ENCODE measurements around the gene GUCY2F.

Gene GUCY2F

DNA sequence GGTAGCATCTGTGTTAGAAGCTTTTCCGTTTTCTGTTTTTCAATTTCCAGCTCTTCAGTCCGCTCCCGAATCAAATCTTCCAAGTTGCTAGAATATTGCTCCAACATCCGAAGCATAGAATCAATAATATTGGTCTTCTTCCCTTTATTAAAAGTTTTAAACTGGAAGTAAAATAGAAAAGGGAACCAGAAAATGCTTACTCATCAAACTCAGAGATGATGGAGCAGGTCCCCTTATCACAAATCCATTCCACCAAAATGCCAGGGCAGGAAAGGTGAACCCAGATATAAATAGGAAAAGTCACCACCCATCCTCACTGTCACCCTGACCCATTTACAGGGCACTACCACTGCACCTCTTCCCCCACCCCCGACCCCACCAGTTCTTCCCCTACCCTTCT is 89.0 kb downstream of the GUCY2F start:
- no peak for DNase-seq

DNA sequence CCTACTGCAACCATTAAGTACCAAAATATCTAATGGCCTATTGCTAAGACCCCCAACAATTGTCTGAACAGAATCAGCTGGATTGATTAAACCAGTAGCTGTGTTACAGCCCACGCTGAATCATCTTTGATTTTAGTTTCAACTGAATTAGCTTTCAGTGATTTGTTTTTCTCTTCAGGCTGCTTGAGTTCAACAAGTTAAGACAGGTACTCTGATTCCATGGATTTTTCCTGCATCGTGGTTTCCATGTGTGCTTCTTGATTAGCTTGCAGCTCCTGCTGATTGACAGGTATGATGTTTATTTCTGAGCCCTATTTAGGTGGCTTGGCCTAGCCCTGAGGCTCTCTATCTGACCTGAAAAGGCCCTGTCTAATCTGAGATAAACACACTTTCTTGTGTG is 91.3 kb downstream of the GUCY2F start:
- DNase-seq: no peak

DNA sequence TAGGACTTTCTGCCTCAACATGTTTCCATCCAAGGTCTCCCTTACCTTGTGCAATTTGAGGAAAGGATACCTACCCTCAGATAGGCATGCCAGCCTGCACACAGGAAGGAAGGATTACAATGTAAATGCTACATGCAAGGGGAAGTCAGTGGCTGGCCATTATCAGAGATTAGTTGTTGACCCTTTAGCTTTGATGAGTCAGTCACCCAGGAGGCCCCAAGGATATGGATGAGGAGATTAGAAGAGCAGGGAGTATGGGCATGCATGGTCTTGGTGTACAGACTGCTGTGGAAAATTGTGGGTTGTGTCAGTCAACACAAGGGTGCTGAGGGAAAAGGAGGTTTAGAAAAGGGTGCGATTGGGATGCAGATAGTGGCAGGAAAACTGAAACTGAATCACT is 92.0 kb downstream of the GUCY2F start:
- DNase-seq: no peak

DNA sequence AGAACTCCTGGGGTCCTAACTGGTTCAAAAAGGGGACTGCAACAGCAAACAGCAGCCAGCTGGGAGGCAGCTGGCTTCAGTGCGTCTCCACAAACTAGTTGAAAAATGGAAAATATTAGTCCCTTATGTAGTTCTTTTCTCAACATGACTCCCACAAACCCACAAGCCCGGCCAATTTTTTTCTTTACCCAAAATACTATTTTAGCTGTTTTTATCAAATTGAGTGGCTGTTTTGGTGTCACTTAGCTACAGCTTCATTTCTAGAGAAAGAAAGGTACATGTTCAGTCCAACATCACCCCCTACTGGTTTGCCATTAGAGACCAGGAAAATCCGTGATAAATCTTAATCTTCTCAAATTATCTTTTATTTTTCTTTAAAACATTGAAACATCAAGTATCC is 97.2 kb downstream of the GUCY2F start:
- no peak for DNase-seq

DNA sequence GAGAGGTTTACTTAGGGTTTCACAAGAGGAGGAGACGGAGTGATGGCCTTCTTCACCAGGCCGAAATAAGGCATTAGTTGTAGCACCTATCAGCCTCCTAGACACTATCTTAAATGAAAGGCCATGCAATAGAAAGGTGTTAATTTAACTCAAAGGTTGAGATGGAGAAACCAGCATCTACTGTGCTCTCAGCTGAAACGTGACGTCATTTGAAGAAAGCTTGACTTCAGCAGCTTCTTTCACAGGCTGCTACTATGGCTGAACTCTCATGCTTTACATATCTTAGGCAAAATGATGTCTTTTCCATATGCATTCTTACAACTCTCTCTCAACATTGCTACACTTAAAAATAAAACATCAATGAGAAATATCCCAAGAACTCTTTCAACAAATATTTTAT is 99.6 kb downstream of the GUCY2F start:
- no peak for DNase-seq

DNA sequence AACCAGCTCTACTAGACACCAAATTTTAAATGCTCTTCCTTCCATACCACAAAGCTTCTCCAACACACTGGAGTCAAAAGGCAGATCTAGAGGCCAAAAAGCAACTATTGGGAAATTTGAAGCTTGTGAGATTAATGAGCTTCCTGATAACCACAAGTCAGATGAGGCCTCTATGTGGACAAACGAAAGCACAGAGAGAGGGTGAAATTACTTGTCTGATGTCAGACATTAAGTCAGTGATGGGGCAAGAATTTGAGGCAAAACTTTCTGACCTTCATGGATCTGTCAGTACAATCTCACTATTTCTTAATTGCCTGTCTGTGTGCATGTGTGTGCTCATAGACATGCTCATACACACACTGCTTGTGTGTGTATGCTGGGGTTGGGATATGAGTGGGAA is 103.6 kb downstream of the GUCY2F start:
- no peak for DNase-seq

DNA sequence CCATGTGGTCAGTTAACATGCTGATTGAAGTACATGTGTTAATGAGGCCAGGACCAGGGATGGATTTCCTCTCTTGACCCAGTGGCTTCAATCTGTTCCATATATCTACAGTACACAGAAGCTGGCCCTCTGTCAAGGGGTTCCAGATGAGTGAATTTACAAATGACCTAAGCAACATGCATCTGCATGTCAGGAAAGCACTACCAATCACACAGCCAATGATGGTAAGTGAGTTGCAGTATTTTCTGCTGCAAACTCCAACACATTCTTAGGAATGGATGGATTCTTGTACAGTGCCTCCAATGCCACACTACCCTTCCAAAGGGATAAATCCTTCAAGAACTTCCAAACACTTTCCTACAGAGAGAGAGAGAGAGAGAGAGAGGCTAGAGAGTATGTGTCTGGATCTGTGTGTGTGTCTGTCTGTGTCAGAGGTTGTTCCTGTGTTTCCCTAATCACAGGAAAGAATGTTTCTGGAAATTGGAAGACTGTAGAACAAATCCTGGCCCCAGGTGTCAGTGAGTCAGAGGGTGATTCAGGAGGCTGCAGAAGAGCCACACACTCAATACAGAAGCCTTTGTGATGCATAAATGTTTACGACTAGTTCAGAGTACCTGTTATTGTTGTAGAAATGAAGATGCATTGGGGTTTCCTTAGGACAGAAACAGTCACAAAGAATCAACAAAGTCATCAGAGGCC is 107.5 kb downstream of the GUCY2F start:
- DNase-seq: no peak

DNA sequence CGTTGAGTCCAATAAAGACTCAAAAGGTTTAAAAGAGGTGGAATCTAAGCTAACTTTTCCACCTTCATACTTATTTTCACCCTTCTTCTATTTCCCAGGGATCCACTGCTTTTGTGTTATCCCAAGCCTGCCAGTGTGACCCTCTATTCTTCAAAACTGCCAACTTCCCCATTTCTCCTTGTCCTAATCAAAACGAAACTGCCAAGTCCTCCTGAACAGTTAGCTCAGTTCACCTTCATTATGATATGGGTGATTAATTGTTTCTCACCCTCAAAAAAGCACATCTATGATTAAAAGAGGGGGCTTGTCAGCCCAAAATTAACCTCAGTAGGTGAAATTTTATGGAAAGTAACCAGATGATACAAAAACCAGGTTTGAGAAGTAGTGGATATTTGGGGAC is 108.4 kb downstream of the GUCY2F start:
- DNase-seq: no peak

DNA sequence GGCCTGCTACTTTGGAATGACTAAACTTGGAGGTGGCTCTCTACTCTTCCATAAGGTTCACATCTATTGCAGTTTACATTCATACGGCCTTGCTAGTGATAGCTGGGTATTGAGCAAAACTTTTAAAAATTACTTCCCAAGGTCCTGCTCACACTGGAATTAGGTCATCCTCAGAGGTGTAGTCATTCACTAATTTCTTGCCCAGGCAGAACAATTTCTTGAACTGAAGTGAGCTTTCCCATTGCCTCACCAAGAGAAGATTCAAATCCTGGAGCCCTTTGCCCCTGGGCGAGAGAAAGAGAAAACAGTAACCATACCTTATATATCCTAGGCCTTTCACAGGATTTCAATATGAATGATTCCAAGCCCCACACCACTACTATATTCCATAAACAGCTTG is 109.2 kb downstream of the GUCY2F start:
- no peak for DNase-seq

DNA sequence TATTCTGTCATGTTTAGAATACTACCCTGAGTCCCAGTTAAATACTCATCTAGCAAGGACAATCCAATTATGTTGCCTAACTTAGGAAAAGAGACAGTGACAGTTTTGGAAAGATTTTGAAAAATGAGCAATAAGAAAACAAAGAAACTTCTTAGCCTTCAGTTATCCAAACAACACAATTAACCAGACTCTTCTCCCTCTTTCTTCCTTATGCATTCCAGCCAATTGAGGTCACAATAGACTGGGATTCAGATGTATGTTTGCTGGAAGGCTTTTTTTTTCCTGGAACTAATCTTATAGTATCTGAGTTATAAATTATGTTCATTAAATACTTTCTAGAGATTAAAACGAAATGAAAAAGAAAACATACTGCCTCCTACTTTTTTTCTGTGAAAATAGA is 109.6 kb downstream of the GUCY2F start:
- DNase-seq: no peak

DNA sequence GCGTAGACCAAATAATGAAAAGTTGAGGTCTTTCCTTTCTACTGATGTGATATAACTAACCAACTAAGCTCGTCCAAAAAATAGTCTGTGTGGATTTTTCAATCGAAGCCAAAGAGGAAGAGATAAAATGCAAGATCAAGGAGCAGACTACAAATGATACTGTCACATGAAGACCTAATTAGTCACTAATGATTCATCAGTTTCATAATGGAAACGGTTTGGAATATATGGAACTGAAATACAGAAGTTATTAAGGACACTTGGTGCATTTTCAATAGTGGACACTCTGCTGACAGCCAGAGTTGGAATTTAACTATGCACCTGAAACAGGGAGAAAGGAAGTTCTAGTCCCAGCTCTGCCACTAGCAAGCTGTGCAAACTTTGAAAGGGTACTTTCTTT is 119.8 kb downstream of the GUCY2F start:
- DNase-seq: no peak

DNA sequence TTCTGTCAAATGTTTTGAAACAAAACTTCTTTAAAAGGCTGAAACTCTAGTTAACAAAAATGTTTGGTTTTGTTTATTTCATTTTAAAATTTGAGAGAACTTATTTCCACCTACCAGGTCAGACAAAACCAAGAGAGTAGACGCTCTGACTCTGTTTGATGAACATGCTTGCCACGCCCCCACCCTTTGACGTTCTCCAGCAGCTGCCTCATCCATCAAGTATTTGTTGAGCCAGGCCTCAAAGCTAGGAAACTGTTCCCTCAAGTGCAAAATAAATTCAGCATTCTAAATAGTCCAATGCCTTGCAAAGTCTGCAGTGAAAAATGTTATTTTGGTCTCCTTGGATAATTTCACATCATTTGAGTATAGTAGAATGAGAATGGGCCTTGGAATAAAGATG is 121.6 kb downstream of the GUCY2F start:
- DNase-seq: no peak

DNA sequence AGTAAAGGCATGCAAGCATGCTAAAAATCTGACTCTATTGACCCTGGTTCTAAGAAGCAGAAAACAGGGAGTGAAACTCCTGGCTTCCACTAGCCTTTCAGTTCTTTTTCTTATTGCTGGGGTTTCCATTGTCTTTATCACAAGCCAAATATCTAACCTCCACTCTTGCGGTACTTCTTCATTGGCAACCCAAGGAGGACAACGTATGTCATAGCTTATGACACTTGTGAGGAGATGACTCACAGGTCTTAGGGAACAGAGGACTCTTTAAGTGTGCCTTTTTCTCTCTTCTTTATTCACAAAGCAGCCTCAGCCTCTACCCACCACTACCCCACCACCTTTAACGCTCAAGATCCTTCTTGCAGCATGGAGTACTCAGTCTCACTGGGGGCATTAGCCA is 124.2 kb downstream of the GUCY2F start:
- DNase-seq: no peak

DNA sequence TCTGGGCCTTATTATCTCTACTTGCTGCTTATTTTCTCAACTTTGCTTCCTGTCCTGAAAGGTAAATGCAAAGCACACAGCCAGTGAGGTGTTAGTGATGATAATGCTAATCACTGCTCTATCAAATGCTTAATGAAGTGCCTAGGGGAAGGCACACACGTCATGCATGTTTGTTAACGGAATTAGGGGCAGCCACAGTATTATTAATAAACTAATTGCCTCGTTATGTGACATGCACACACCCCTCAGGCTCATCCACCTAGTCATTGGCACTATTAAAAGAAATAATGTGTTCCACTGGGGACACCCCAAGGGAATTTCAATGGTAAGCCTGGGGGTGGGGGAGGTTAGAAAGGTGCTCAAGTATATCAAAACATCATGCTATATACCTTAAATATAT is 125.2 kb downstream of the GUCY2F start:
- DNase-seq: no peak

DNA sequence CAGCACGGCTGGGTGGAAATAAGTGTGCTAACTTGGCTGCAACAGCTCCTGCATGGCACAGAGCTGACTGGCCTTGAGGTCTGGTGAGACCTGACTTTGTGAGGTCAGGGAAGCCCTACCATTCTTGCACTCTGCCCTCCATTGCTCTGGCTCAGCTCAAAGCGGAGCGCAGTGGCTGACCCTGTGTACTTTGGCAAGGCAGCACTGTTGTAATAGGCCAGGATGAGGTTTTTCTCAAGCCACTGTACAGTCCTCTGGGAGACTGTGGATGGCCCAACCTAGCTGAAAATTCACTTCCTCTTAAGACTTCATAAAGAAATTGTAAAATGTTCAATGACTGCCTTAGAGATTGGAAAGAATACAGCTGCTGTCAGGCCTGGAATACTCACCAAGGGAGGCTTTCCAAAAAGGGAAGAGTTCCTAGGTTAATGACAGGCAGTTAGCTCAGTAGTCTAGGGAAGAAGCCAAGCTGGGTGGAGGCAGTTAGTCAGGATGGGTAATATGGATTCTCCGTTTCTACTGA is 129.8 kb downstream of the GUCY2F start:
- no peak for DNase-seq

DNA sequence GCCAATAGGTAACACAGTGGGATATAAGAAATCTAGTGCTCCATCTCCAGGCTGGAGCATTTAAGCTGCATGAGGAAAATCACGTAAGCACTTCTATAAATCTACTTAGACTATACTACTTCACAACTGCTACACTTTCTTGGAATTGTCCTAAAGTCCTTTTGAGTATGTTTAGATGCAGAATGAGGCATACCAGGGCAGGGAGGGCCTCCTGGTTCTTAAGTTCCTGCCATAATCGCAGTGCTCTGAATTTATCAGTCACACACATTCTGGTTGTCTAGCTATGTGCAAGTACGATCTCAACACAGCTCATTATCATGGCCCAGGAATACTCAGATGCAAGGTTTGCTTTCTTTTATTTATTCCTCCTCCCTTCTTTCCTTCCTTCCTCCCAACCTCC is 130.3 kb downstream of the GUCY2F start:
- no peak for DNase-seq

DNA sequence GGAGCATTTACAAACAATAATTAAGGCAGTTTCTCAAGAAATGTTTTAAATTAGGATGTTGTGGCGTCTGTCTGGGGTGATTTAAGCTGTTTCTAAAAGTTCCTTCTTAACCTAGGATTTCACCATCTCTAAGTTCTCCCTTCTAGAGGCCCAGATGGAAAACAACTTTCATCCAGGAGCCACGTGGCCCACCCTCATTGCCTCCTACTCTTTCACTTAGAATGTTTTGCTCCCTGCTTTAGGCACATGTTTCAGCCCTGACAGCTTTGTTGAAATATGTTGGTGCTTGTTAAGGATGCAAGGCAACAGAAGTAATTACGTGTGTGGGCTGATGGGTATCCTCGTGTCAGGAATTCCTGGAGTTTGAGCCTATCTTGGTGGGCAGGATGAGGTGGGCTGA is 131.3 kb downstream of the GUCY2F start:
- no peak for DNase-seq

DNA sequence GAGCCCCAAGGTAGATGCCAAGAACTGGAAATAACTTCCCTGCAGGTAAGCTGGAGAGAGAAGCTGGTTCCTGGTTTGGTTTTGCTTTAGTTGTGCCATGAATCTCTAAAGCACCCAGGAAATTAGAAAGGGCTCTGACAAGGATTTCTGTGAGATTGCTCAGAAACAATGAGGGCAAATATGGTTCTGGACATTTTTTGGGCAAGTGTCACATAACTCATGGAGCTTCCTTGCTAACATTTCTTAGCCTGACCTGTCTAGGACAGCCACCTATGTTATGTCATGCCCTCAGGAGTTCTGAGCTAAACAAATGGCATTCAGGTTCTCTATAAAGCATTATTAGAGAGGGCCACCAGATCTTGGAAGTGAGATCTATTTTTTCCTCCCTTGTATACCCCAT is 131.8 kb downstream of the GUCY2F start:
- DNase-seq: no peak

DNA sequence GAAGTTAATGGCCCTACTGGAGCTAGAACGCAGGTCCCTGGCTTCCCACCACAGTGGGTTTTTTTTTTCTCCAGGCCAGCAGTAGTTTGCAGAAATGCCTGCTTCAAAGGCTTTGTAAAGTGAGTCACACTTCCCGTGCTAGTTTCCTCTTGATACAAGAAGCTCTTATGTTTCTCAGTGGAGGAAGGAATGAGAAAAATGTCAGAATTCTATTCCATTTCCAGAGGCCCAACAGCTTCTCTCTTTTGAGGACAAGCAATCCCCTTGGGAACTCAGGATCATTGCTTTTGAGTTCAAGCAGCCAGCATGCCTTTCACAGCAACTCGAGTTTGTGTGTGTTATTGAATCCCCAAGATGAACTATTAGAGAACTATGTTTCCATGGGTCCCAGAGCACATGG is 134.3 kb downstream of the GUCY2F start:
- DNase-seq: no peak

DNA sequence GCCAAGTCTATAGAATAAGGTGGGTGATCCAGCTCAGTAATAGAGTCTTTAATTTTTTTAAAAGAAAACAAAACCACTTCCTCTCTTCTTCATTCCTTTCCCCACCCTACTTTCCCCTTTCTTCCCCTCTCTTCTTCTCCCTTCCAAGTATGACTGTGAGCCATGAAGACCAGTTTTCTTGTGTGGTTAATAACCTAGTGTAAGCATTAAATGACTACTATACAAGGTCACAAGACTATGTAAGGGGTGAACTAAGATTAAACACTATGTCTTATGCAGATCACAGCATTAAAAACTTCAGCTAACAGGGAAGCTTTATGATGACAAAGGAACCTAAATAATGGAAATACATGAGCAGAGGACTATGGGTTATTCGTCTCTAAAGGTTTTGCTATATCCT is 135.4 kb downstream of the GUCY2F start:
- DNase-seq: no peak

DNA sequence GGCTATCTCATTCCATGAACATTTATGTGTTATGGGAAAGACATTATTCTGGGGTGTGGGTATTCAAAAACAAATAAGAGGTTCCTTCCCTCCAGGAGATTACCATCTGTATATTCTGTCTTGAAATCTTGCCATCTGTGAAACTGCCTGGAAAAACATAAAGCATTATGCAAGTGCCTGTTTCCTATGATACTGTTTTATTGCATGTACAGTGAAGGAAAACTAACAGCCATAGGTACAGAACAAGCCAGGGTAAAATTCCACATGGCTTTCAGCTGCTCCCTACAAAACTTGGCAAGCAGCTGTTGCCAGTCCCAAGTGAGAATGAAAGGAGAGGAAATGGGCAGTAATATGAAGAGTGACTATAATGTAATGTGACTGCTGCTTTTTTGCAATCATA is 136.0 kb downstream of the GUCY2F start:
- no peak for DNase-seq

DNA sequence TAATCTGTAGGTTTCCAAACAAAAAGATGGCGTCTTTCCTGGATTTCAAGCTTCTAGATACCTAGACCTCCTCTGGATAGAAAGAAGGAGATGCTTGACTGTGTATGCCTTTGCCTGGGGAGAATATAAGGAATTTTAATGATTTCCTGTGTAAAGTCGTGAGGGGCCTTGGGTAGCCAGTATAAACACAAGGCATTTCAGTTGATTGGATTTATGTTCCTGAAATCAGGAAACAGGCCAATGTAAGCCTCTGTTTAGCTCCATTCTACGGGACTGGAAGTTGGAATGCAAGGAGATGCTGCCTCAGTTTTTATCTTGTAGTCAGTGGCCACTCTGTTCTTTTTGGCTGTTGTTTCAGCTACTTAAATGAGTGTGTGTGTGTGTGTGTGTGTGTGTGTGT is 137.2 kb downstream of the GUCY2F start:
- no peak for DNase-seq

DNA sequence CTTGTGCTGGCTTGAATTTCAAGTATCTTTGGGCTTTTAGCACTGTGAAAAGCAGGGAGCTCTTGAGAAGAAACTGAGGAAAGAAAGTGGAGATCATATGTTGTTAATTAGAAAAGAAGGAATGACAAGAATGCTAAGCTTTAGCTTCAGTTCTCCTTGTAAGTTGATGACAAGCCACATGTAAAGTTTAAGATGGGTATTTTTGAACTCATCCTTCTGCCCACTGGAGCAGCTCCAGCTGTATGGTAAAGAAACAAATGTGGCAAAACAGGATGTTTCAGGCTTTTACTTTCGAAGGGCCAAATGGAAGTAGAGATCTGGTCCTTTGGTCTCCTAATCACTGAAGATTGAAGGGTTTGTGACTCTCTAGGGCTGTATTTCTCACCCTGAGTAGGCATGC is 137.8 kb downstream of the GUCY2F start:
- no peak for DNase-seq

DNA sequence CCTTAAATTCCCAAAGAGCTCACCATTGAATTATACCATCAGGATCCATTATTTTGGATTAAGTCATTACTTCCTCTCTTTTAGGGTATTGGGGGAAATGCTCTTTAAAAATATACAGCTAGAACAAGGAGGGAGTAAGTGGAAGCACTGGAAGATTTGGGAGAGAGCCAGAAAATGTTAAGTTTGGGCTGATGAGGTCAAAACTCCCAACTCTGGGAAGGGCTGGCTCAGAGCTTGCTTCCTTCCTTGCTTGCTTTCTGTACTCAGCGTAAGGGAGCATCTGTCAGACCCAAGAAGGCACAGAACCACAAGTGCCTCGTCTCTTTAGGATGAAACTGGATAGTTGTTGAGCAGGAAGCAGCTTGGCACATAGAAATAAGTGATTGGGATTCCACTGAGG is 138.2 kb downstream of the GUCY2F start:
- no peak for DNase-seq

DNA sequence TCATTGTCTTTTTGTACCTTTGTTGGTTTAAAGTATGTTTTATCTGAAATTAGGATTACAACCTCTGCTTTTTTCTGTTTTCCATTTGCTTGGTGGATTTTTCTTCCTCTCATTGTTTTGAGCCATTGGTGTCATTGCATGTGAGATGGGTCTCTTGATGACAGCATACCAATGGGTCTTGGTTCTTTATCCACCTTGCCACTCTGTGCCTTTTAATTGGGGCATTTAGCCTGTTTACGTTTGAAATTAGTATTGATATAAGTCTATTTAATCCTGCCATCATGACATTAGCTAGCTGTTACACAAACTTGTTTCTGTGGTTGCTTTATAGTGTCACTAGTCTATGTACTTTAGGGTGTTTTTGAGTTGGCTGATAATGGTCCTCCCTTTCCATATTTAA is 145.7 kb downstream of the GUCY2F start:
- no peak for DNase-seq

DNA sequence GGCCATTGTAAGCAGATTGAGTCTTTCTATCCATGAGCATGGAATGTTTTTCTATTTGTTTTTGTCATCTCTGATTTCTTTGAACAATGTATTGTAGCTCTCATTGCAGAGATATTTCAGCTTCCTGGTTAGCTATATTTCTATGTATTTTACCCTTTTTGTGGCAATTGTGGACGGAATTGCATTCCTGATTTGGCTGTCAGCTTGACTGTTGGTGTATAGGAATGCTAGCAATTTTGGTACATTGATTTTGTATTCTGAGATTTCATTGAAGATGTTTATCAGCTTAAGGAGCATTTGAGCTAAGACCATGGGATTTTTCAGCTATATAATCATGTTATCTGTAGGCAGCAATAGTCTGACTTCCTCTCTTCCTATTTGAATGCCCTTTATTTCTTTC is 154.6 kb downstream of the GUCY2F start:
- no peak for DNase-seq

Measured in NCI-H2171 (cell line).